IMR-90 (cell line): ENCODE measurements around the gene DUS4L.

Source experiments
- CEBPB ChIP-seq: IDR thresholded peaks from 2 replicates; pipeline ENCODE4 v1.6.1; 2012; ENCODE audit warnings: low read depth, low read length, improper control_type of control experiment
- CTCF ChIP-seq: conservative IDR thresholded peaks from 2 replicates; pipeline ENCODE4 v1.5.1; 2012; ENCODE audit warnings: mild to moderate bottlenecking, low read depth, low read length, improper control_type of control experiment
- MAFK ChIP-seq: IDR thresholded peaks from 2 replicates; pipeline ENCODE4 v1.6.1; 2012; ENCODE audit warnings: low read depth, low read length, improper control_type of control experiment
- POLR2A ChIP-seq: IDR thresholded peaks from 2 replicates; pipeline ENCODE4 v1.6.1; 2012; ENCODE audit warnings: mild to moderate bottlenecking, low read depth, low read length
- RFX5 ChIP-seq: IDR thresholded peaks from 2 replicates; pipeline ENCODE4 v1.8.0; 2012; ENCODE audit warnings: low read depth, mild to moderate bottlenecking, low read length, moderate library complexity

- no peak for TF ChIP-seq POLR2A
- no peak for TF ChIP-seq CEBPB
- TF ChIP-seq CTCF: no peak
- TF ChIP-seq RFX5: no peak
- TF ChIP-seq MAFK: no peak
Measured at GRCh38 chr7:107609811-107610261, 46.1 kb downstream of the DUS4L start.
